ENCODE results near the gene DPP6.

Gene DPP6

DNA sequence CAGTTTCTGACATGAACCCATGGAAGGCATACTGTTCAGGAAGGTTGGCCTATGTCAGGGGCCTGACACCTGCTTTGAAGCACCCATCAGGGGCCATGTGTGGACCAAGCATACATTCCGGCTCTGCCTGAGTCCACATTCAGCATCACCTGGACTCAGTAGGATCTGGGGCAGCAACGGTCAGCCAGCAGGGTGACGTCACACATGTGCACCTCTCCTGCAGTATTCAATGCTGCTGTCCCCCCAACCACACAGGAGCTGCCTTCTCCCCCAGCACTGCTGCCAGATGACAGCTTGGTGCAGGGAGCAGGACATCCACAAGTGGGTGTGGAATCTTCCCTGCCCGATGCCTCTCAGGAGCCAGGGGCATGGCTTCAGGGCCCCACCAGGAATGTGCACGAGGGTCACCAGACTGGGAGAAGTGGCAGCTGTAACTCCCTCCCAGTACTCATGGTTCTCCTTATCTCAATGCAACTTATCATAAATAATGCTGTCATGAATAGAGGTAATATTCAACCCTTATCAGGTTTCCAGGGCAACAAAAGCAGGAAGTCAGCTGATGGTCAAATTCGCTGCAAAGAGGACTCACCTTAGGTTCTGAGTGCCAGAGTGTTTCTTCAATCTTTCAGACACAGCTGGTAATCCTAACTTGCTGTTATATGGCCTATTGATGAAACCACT is 657.8 kb downstream of the DPP6 start:
- no peak for DNase-seq (ENCODE audit: low read depth)

DNA sequence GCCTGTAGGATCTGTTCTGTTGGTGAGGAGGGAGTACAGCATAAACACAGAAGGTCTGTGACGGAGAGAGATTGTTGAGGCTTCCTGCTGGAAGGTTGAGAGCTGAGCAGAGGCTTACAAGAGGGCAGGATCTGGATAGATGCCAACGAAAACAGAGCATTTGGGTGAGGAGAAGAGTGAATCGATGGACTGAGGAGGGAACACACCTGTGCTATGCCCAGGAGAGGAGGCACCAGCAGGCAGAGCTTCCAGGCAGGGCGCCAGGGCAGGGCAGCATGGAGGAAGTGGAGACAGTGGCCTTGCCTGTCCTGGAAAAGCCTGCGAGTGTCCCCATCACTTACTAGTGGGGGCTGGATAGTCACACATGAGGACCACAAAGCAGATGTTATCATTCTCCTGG is 667.8 kb downstream of the DPP6 start:
- no peak for DNase-seq (ENCODE audit: low read depth)

DNA sequence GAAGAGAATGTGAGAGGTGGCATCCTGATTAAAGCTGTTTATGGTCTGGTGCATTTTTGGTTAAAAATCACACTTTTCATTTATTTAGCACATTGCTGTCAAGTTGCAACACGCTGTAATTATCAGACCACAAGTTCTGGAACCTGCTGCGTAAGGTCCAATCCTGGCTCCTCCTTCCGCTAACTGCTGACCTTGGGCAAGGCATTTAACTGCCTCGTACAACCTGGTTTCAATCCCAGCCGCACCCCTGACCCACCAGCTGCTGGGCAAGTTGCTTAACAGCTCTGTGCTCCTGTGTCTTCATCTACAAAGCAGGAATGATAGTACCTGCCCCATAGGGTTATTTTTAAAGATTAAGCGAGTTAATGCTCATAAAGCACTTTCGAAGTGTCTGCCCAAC is 668.9 kb downstream of the DPP6 start:
- no peak for DNase-seq (ENCODE audit: low read depth)

DNA sequence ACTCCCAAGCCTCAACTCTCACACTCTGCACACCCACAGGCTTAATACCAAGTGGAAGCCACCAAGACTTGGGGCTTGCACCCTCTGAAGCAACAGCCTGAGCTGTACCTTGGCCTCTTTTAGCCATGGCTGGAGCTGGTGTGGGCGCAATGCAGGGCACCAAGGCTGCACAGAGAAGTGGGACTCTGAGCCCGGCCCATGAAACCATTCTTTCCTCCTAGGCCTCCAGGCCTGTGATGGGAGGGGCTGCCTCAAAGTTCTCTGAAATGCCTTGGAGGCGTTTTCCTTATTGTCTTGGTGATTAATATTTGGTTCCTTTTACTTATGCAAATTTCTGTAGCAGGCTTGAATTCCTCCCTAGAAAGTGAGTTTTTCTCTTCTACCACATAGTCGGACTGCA is 674.2 kb downstream of the DPP6 start:
- DNase-seq (ENCODE audit: low read depth), result no peak

DNA sequence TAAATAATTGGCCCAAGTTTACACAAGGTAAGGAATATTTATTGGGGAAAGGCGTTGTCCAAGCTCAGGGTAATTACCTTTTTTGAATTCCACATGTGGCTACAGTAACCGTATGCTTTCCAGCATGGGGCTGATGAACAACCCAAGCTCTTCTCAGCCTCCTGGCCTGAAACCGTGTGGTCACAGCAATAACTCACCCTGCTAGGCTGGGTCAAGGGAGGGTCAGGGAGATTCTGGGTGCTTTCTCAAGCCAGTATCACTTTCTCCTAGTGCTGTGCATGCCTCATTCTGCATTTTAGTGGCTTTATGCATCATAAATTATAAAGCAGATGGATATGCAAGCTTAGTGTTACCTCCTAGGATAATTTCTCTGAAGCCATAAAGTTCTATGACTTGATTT is 676.9 kb downstream of the DPP6 start:
- DNase-seq (ENCODE audit: low read depth), result no peak

DNA sequence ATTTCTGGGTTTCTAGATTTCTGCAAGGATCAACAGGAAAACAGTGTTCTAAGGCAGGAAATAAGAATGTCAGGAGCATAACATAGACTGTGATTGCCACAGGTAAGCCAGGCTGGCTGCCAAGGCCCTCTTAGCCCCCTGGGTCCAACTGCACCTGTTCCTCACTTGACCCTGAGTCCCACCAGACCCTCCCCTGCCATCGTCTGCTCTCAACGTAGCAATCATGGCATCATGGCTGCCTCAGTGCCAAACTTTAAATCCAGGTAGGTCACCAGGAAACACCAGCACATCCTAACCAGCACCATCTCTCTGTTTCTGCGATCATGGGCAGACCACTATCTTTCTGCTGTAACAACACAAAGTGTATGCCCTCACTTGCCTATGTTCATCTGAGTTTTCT is 683.6 kb downstream of the DPP6 start:
- no peak for DNase-seq (ENCODE audit: low read depth)

DNA sequence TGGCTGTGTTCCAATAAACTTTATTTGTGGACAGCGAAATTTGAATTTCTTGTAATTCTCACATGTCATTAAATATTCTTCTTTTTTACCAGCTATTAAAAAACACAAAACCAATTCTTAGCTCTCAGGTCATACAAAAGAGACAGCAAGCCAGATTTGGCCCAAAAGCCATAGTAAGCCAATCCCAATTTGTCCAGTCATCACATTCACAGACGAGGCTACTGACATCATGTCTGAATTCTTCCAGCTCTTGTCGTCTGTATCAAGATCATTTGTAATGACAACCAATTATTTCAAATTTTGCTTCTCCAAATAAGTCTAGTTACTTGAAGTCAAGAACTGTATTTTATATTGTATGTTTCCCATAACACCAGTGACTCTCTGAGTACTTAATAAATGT is 684.2 kb downstream of the DPP6 start:
- no peak for DNase-seq (ENCODE audit: low read depth)

DNA sequence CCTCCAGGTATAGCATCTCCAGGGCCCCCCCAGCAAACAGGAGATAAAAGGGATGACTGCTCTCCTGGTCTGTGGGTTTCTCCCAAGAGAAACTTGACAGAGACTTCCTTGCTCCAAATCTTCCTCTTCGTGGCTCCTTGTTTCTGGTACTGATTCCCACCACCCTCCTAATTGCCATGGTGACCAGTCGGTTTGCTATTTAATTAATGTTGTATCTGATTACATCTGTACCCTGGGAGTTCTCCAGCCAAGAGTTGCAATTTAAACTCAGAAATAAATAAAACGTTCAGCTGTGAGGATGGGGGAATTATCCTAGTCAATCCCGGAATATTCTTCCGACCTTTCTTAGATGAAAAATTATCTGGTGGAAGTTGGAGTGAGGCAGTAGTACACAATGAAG is 686.0 kb downstream of the DPP6 start:
- no peak for DNase-seq (ENCODE audit: low read depth)

DNA sequence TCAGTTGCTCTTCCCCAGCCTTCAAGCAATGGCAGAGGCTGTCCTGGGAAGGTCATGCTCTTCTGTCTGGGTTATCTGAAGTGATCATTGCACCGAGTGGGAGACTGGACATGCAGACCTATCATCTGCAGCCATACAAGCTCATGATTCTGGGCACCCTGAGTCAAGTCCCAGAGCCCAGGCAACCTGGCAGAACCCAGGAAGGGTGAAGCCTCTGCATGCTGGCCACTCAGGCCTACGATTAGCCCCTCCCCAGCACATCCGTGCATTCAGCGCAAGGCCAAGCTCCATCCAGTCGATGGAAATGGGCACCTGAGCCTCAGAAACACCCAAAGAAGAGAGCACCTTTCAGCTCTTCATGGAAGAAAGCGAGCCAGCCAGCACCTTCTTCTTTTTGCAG is 688.9 kb downstream of the DPP6 start:
- no peak for DNase-seq (ENCODE audit: low read depth)

DNA sequence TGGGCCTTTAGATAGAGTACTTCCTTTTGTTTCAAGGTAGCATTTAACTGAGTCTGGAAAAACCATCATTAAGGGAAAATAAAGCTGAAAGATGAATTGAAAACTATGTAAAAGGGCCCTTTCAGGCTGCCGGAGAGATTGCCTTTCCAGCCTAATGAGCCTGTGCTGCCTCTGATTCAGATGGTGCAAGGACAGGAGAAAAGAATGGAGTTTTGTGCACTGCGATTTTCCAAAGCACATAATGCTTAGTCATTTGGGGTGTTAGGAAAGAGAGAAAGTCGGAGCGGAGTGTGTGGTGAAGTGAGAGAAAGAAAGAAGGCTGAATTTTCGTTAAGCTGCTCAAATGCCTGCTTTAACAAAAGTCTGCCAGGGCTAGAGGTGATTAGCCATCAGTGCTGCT is 691.0 kb downstream of the DPP6 start:
- no peak for DNase-seq (ENCODE audit: low read depth)

DNA sequence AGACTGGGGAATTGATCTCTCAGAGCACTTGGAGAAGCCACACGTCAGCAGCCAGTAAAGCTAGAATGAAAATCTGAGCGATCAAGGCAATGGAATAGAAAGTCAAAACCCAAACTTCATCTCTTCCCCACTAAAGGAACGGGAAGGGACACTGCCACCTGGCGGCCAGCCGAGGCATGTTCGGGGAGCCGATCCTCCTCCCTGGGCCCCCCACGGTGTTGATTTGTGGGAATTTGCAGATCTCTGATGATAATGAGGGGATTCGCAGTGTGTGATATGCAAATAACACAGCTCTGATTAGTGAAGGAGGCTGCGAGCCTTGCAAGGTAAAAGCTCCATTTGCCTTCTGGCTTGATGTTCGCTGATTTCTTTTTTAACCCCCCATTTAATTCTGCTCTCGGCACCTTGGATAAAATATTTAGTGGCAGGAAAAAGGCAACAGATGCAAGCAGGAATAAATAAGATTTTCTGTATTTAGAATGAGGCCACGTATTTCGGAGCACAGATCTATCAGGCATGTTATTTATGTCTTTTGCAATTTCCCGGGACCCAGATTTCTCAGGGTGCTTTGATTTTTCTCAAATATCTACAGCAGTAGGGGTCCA is 692.2 kb downstream of the DPP6 start:
- no peak for DNase-seq (ENCODE audit: low read depth)

DNA sequence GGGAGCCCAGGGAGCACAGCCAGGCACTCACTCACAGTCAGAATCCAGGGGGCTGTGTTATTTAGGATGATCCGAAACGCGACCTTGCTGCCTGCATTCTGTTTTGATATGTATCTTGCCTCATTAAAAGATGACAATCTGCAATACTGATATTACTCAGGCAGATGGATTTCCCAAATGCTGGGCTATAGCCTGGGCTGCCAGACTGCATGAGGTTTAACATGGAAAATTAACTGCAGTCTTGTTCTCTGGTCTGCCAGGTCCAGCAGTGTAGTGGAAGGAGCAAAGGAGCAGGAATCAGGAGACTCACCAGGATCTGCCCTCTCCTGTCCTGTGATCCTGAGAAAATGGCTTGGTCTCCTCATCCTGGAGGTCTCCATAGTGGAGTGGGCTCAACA is 692.7 kb downstream of the DPP6 start:
- no peak for DNase-seq (ENCODE audit: low read depth)

DNA sequence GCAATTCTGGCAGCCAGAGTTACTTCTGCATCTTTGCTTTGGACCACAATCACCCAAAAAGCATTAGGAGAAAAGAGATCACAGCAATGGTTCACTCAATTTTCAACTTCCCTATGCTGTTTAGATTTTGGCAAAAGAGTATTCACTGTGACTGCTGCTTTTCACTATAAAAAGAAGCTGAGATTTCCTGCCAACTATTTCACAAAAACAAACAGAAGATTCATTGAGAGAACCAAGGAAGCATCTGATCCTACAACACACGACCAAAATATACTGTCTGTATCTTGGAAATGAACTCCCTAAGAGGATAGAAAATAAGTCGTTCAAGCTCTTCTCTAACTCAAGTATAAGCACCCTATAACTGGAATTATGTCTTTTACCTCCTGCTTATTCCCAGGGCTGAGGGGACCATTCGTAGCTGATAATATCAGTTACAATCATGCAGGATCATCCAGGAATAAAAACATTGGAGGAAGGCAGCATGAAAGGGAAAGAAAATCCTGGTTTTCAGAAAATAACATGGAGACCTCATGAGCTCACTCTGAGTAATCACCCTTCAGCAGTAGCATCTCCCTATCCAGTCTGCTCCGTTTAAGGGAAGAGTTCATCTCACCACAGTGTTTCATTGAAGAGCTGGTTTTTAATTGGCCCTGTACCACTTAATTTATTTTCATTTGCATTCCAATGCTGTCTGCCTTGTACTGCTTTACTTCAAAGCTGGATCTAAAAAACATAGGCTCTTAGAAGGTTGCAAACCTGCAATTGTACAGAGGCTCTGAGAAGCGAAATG is 694.6 kb downstream of the DPP6 start:
- DNase-seq (ENCODE audit: low read depth), result no peak

DNA sequence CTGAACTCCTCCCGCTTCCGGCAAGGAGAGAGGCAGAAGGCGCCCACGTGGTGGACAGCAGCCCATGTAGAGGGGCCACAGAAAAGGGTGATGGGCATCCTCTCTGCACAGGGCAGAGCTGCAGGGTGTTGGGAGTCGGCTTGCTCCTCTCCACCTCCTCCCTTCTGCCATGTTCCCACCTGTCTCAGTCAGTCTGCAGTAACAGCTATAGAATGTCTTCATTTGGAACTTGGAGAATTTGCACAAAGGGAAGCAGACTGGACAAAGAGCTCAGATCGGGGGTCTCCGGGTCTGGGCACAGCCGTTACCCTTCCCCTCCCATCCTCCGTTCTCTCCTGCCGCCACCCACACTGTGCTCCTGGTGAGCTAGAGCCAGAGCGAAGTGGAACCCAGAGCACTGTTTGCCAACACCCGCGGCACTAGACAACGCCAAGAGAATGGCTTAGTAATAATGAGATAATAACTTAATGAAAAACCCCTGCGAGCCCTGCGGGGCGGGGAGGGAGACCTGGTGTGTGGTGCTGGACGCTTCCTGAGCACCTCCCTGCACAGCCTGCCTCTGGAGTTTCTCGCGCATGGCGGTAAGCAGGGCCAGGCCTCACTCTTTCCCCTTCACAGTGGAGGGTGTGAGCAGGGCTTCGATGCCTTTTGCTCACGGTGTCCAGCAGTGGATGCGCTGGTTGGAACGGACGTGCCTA is 696.0 kb downstream of the DPP6 start:
- DNase-seq (ENCODE audit: low read depth), result no peak

DNA sequence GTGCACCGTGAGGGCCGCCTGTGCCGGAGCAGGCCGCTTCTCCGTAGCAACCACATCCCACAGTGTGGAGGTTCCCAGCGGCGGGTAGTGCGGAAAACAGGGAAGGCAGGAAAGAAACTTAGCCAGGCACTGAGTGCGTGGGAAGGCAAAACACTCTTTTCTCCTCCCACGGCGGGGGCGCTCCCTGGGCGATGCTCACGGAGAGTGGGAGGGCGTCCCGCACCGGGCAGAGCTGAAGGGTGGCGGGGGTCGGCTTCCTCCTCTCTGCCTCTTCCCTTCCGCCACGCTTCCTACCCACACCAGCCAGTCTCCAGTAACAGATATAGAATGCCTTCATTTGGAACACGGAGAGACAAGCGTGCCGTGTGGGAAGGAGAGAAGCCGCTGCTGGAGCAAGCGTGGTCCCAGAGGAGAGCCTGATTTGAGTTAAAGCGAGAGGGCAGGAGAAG is 698.2 kb downstream of the DPP6 start:
- DNase-seq (ENCODE audit: low read depth), result no peak

DNA sequence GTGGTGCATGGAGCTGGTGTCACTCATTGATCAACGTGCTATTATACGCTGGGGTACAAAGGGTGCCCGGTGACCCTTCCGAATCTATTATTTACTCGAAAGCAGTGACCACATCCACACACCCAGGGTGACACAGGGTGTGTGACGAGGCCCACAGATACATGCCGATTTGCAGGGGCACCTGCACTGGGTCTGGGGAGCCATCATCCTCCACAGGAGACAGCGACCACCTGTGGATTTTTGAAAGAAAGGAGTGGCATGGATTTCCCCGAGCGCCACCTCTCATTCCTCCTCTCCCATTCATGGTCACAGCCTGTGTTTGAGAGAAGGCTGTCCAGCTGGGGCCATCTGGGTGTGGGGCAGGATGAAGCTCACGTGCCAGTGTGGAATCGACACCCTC is 701.0 kb downstream of the DPP6 start:
- no peak for DNase-seq (ENCODE audit: low read depth)

DNA sequence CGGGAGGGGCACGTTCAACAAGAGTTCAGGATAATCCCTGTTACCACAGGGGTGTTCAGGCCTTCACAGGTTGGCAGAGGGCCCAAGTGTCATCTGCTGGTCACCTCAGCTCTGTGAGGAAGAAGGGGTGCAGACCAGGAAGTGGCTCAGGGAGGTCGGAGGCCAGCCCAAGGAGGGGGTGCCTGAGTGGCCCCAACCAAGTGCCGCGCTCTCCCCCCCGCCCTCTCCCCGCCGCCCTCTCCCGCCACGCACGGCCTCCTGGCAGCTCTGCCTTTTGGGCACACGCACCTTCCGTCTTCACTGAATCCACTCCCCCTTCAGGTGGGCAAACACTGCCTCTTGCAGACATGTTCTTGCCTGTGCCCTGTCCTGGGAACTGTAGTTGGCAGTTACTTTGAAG is 705.6 kb downstream of the DPP6 start:
- DNase-seq (ENCODE audit: low read depth), result no peak

DNA sequence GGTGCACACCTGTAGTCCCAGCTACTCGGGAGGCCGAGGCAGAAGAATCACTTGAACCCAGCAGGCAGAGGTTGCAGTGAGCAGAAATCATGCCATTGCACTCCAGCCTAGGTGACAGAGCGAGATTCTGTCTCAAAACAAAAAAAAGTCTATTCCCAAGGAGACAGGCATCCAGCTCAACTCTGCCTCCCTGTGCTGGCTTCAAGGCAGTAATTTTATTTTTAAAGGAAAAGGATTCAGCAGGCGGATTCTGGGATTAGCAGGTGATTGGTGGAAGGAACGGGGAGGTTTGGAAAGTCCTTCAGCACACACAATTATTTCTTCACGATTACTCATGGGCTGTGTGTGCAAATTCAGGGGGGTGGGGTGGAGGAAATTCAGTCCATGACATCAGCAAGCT is 707.8 kb downstream of the DPP6 start:
- no peak for DNase-seq (ENCODE audit: low read depth)

DNA sequence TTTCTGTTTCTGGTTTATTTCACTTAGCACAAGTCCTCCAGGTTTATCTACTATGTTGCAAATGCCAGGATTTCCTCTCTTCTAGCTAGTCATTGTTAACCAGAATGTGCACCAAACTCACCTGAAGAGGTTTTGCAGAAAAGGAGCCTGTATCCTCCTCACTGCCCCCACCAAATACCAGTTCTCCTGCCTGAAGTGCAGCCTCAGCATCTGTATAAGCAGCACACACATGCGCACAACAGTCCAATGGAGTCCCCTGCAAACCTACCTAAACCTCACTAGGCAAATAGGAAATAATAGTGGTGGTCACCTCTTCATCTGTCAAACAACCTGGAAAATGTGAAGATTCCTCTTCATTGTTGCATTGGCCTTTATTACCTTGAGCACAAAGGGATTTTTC is 712.9 kb downstream of the DPP6 start:
- no peak for DNase-seq (ENCODE audit: low read depth)

DNA sequence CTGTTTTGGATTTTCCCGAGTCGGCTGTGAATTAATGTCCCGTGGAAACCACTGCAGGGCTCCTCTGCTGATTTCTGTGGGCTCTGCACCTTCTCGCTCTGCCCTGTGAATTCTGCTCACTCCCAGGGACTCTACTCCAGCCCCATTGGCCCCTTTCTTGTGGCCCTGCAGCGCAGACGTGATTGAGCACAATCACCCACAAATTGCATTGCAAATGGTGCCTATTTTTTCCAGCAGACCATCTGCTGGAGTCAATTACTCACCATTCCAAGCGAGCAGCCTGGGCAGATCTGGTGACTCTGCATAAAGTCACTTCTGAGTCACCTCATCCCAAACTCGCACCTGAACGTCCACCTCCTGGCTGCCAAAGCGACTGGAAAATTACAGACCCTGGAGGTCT is 714.9 kb downstream of the DPP6 start:
- DNase-seq (ENCODE audit: low read depth), result no peak

DNA sequence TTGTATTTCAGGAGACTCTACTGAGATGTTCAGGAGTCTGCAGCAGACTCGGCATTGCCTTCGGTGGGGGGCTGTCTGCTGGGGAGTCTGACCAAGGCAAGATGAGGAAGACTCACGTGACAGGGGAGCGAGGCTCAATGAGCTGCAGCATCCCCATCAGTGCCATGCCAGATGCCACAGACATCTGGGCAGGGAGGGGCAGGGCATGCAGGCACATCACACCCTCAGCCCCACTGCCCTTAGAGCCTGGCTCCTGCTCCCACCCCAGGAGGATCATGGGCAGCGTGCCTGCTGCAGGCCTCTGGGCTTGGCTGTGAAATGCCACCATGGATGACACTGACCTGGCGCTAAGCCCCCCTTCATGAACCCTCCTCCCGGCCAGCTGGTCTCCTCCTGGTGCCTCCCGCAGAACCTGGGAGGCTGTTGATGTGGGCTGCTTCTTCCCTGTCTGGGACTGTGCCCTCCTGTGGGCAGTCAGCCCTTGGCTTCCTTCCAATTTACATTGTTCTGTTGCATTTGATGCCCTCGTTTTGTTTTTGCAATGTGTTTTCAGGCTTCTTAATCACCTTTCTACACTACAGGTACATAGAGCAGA is 715.7 kb downstream of the DPP6 start:
- DNase-seq (ENCODE audit: low read depth), result no peak

DNA sequence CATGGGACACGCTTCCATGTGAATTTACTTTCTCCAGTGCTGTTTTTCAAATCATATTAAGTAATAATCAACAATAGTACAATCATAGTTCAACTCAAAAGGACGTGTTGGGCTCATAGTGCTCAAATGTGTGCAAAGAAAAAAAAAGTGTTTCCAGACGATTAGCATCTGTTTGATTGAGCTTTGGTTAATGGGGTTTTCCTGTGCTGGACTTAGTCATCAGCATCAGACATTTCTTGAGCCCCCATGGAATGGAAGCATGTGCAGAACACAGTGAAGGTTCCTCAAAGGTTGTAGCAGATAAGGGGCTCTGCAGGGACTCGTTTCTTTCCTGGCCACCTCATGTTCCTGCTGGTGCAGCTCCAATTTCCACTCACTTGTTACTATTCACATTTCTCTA is 716.8 kb downstream of the DPP6 start:
- DNase-seq (ENCODE audit: low read depth), result no peak

DNA sequence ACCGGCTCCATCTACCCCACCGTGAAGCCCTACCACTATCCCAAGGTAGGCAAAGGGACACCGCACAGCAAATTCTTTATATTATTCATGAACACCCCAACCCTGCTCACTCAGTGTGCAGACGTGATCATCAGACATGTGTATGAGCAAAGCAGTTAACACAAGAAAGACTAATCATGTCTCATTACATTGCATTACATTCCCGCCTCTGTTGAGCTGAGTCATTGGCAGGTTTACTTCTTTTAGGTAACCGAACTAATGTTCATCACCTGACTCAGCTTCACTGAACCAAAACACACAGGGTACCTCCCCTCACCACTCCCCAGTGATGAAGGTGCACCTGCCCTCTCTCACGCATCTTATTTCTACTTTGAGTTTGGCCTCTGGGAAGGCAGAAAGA is 717.3 kb downstream of the DPP6 start:
- no peak for DNase-seq (ENCODE audit: low read depth)

Measured in iris pigment epithelial cell (primary cell).